Mesendoderm (in vitro differentiated cells): Measurements from ENCODE around the gene AMY2B.
"Not testable (repeated sequence)": the region's sequence is repeated elsewhere in the genome, so short reads cannot be mapped to it uniquely, and the experiment has no call there.

ENCODE experiments used
- DNase-seq: peaks from one replicate; pipeline ENCODE4 v3.0.0; 2013
- H2AK5ac ChIP-seq: 2 replicates; pipeline ENCODE4 v1.6.1; 2013; ENCODE audit warnings: low read length, inconsistent platforms
- H2BK120ac ChIP-seq: 2 replicates; pipeline ENCODE4 v1.6.1; 2013; ENCODE audit warnings: low read depth, mild to moderate bottlenecking, low read length, moderate library complexity, mixed read lengths
- H2BK15ac ChIP-seq: replicated peaks from 2 replicates; pipeline ENCODE4 v1.6.1; 2013; ENCODE audit warnings: low read depth, mild to moderate bottlenecking, moderate library complexity
- H2BK5ac ChIP-seq: 2 replicates; pipeline ENCODE4 v1.6.1; 2013; ENCODE audit warnings: low read length, inconsistent platforms
- H3K18ac ChIP-seq: 2 replicates; pipeline ENCODE4 v1.6.1; 2013; ENCODE audit warnings: mild to moderate bottlenecking, low read length, mixed read lengths
- H3K23ac ChIP-seq: one replicate; pipeline ENCODE4 v1.6.1; 2013; ENCODE audit warnings: low read length
- H3K27ac ChIP-seq: 2 replicates; pipeline ENCODE4 v1.5.1; 2013; ENCODE audit warnings: low read depth, mild to moderate bottlenecking, inconsistent platforms, low read length, moderate library complexity
- H3K27me3 ChIP-seq: 2 replicates; pipeline ENCODE4 v1.6.1; 2013; ENCODE audit warnings: low read length, control low read depth, mild to moderate bottlenecking, inconsistent platforms; ENCODE audit not compliant: insufficient read depth, poor library complexity
- H3K36me3 ChIP-seq: 2 replicates; pipeline ENCODE4 v1.6.1; 2013; ENCODE audit warnings: low read length, inconsistent platforms; ENCODE audit not compliant: control insufficient read depth, insufficient read depth
- H3K4ac ChIP-seq: one replicate; pipeline ENCODE4 v1.6.1; 2013; ENCODE audit warnings: low read depth, mild to moderate bottlenecking, low read length, moderate library complexity
- H3K4me1 ChIP-seq: 2 replicates; pipeline ENCODE4 v1.6.1; 2013; ENCODE audit warnings: low read depth, low read length, inconsistent platforms; ENCODE audit not compliant: control insufficient read depth
- H3K4me2 ChIP-seq: 2 replicates; pipeline ENCODE4 v1.6.1; 2013; ENCODE audit warnings: low read length
- H3K4me3 ChIP-seq: 2 replicates; pipeline ENCODE4 v1.5.1; 2013; ENCODE audit warnings: mild to moderate bottlenecking, low read length
- H3K56ac ChIP-seq: one replicate; pipeline ENCODE4 v1.6.1; 2013; ENCODE audit warnings: low read length
- H3K79me1 ChIP-seq: 2 replicates; pipeline ENCODE4 v1.6.1; 2013; ENCODE audit warnings: low read length, inconsistent platforms
- H3K79me2 ChIP-seq: 2 replicates; pipeline ENCODE4 v1.6.1; 2013; ENCODE audit warnings: mild to moderate bottlenecking, low read length; ENCODE audit not compliant: control insufficient read depth, insufficient read depth
- H3K9ac ChIP-seq: 2 replicates; pipeline ENCODE4 v1.6.1; 2013; ENCODE audit warnings: low read length, inconsistent platforms
- H4K5ac ChIP-seq: one replicate; pipeline ENCODE4 v1.6.1; 2013; ENCODE audit warnings: low read length
- H4K8ac ChIP-seq: one replicate; pipeline ENCODE4 v1.6.1; 2013; ENCODE audit warnings: low read depth, mild to moderate bottlenecking, control low read depth, low read length, moderate library complexity
- WGBS: extraction: QIAGEN DNeasy Blood & Tissue Kit; methylation state at CpG from one replicate; pipeline ENCODE4 v1.1.7; 2013; ENCODE audit warnings: low lambda C conversion rate, missing lambda C conversion rate; ENCODE audit not compliant: insufficient coverage; ENCODE audit errors: extremely low coverage; 5-methylcytosine and 5-hydroxymethylcytosine counted together

Gene AMY2B

GRCh38 chr1:103582464-103582863 is 11.1 kb downstream of the AMY2B start:
- Histone ChIP-seq H3K4me1 (no peaks in the 10 kb centered on the region), H3K27me3 (no peaks in the 10 kb centered on the region), H3K4me3 (no peak overlapping the region), H3K4me2 (no peak overlapping the region), H3K79me1 (no peaks in the 10 kb centered on the region), H2BK120ac (no peak overlapping the region), H3K36me3 (no peaks in the 10 kb centered on the region), H3K79me2 (no peaks in the 10 kb centered on the region), H3K4ac (no peak overlapping the region), H3K9ac (no peak overlapping the region), H2BK5ac (no peak overlapping the region), H4K5ac (no peak overlapping the region), H2BK15ac (no peak overlapping the region), H3K18ac (no peak overlapping the region), H4K8ac (no peak overlapping the region), H2AK5ac (no peak overlapping the region), H3K23ac (no peak overlapping the region), H3K27ac (no peak overlapping the region), H3K56ac (no peak overlapping the region)
- no peak for DNase-seq
- no CpG with 5 or more reads among the region's 1 CpG for WGBS

GRCh38 chr1:103583887-103584286 is 12.5 kb downstream of the AMY2B start:
- Histone ChIP-seq H3K4me1 (no peaks in the 10 kb centered on the region), H3K4ac (no peak overlapping the region), H3K9ac (no peak overlapping the region), H3K27ac (no peak overlapping the region), H2AK5ac (no peak overlapping the region), H3K36me3 (no peaks in the 10 kb centered on the region), H2BK15ac (no peak overlapping the region), H3K23ac (no peak overlapping the region), H2BK120ac (no peak overlapping the region), H3K79me1 (no peaks in the 10 kb centered on the region), H3K18ac (no peak overlapping the region), H2BK5ac (no peak overlapping the region), H3K4me2 (no peak overlapping the region), H3K79me2 (no peaks in the 10 kb centered on the region), H3K27me3 (no peaks in the 10 kb centered on the region), H4K8ac (no peak overlapping the region), H3K4me3 (no peak overlapping the region), H3K56ac (no peak overlapping the region), H4K5ac (no peak overlapping the region)
- no CpG with 5 or more reads among the region's 3 CpGs for WGBS
- DNase-seq = no peak

GRCh38 chr1:103584537-103584936 is 13.1 kb downstream of the AMY2B start:
- no peak overlapping the region for H3K27ac ChIP-seq
- no peak overlapping the region for H2BK15ac ChIP-seq
- no peaks in the 10 kb centered on the region for H3K79me2 ChIP-seq
- H3K79me1 ChIP-seq = no peaks in the 10 kb centered on the region
- H4K5ac ChIP-seq = no peak overlapping the region
- H3K27me3 ChIP-seq = no peaks in the 10 kb centered on the region
- no peaks in the 10 kb centered on the region for H3K36me3 ChIP-seq
- H3K18ac ChIP-seq = no peak overlapping the region
- no peak overlapping the region for H3K4me2 ChIP-seq
- H2AK5ac ChIP-seq = no peak overlapping the region
- H2BK120ac ChIP-seq = no peak overlapping the region
- WGBS = no CpG with 5 or more reads among the region's 2 CpGs
- no peak overlapping the region for H3K4me3 ChIP-seq
- DNase-seq = no peak
- no peak overlapping the region for H3K9ac ChIP-seq
- H3K56ac ChIP-seq = no peak overlapping the region
- H3K23ac ChIP-seq = no peak overlapping the region
- no peaks in the 10 kb centered on the region for H3K4me1 ChIP-seq
- no peak overlapping the region for H4K8ac ChIP-seq
- H2BK5ac ChIP-seq = no peak overlapping the region
- no peak overlapping the region for H3K4ac ChIP-seq

- not testable (repeated sequence) for H3K79me2 ChIP-seq, DNase-seq, H3K27ac ChIP-seq, H4K5ac ChIP-seq, H3K4me3 ChIP-seq, H2BK120ac ChIP-seq, H3K9ac ChIP-seq, H3K4me2 ChIP-seq, H4K8ac ChIP-seq, H2BK15ac ChIP-seq, H3K79me1 ChIP-seq, H3K27me3 ChIP-seq, H3K18ac ChIP-seq, H3K23ac ChIP-seq, H3K36me3 ChIP-seq, H3K4me1 ChIP-seq, H3K56ac ChIP-seq, H3K4ac ChIP-seq, H2AK5ac ChIP-seq, H2BK5ac ChIP-seq
- WGBS = no CpG with 5 or more reads among the region's 3 CpGs
These were observed 31.4 kb downstream of the AMY2B start for GRCh38 chr1:103602740-103603139.

GRCh38 chr1:103616362-103616761 is 45.0 kb downstream of the AMY2B start:
- no CpG with 5 or more reads among the region's 2 CpGs for WGBS
- Histone ChIP-seq H2BK120ac (no peak overlapping the region), H3K4ac (no peak overlapping the region), H3K27me3 (no peaks in the 10 kb centered on the region), H3K79me1 (no peaks in the 10 kb centered on the region), H3K23ac (no peak overlapping the region), H3K79me2 (no peaks in the 10 kb centered on the region), H2BK5ac (no peak overlapping the region), H3K4me2 (no peak overlapping the region), H2BK15ac (no peak overlapping the region), H3K9ac (no peak overlapping the region), H3K27ac (no peak overlapping the region), H3K36me3 (no peaks in the 10 kb centered on the region), H3K56ac (no peak overlapping the region), H3K18ac (no peak overlapping the region), H4K5ac (no peak overlapping the region), H3K4me3 (no peak overlapping the region), H4K8ac (no peak overlapping the region), H2AK5ac (no peak overlapping the region), H3K4me1 (no peaks in the 10 kb centered on the region)
- DNase-seq = no peak

- not testable (repeated sequence) for H3K4ac ChIP-seq, H3K18ac ChIP-seq, H3K56ac ChIP-seq, H3K23ac ChIP-seq, H3K36me3 ChIP-seq, H3K79me1 ChIP-seq, H3K4me2 ChIP-seq, H3K27me3 ChIP-seq, H3K4me1 ChIP-seq, H3K27ac ChIP-seq, DNase-seq, H2BK5ac ChIP-seq, H4K5ac ChIP-seq, H3K9ac ChIP-seq, H3K4me3 ChIP-seq, H4K8ac ChIP-seq, H3K79me2 ChIP-seq, H2BK120ac ChIP-seq, H2AK5ac ChIP-seq, H2BK15ac ChIP-seq
- no CpG with 5 or more reads among the region's 3 CpGs for WGBS
These were observed 45.6 kb downstream of the AMY2B start, which contains the start of gene AMY2A for GRCh38 chr1:103616994-103617477. AMY2A (plus strand) TSS chr1:103617427; CDS start chr1:103617441, 14 bp downstream.
